MG63 (cell line): ENCODE data around the gene SPNS3. TPM values are rescaled to one million over a fixed set of nuclear protein-coding genes. Genes with fewer than 3 reads are reported as not detected.
A peak's percentile ranks its signal among the peaks of the same experiment; 100 is the strongest.

ENCODE experiments used
- DNase-seq: peaks from one replicate; pipeline ENCODE4 v3.0.0-alpha.2; 2020
- H3K27me3 ChIP-seq: fragments of 250-450 bp; sonication (Bioruptor Pico); 2 replicates; pipeline ENCODE4 v1.5.1; 2020; ENCODE audit warnings: mild to moderate bottlenecking, moderate library complexity
- H3K36me3 ChIP-seq: fragments of 250-450 bp; sonication (Bioruptor Pico); 2 replicates; pipeline ENCODE4 v1.5.1; 2020; ENCODE audit warnings: mild to moderate bottlenecking, moderate library complexity
- H3K4me3 ChIP-seq: fragments of 250-450 bp; sonication (Bioruptor Pico); 2 replicates; pipeline ENCODE4 v1.5.1; 2020; ENCODE audit warnings: mild to moderate bottlenecking, moderate library complexity
- H3K9me3 ChIP-seq: fragments of 250-450 bp; sonication (Bioruptor Pico); 2 replicates; pipeline ENCODE4 v1.5.1; 2020; ENCODE audit warnings: mild to moderate bottlenecking, moderate library complexity
- total RNA-seq: library from RNA; depleted of rRNA; stranded (reverse); fragments of >200 nt; shearing (Covaris generic); gene quantifications from 2 replicates; pipeline ENCODE4 v1.2.3, GENCODE V29; 2014; ENCODE audit warnings: low replicate concordance

The SPNS3 gene
- total RNA-seq, 1 experiment from 2014 or later = 1.3 TPM

DNA sequence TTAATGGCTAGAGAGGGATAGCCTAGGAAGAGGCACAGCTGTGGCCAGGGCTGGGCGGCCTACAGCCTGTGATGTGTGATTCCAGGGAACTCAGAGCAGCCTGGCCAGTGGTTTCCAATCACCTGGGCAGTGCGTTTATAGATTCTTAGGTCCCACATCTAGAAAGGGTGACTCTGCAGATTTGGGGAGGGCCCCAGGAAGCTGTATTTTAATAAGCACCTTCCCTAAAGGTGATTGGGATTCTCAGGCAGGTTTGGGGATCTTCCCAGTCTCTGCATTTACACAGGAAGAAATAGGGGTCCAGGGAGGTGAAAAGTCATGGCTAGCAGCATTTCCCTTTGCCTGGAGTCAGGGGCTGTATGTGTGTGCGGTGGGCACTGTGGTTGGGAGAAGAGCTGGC lies 74.5 kb downstream of the SPNS3 start:
- Histone ChIP-seq H3K36me3 (no peaks in the 10 kb centered on the region), H3K9me3 (no peaks in the 10 kb centered on the region), H3K4me3 (no peak overlapping the region), H3K27me3 (no peaks in the 10 kb centered on the region)
- no peak for DNase-seq

DNA sequence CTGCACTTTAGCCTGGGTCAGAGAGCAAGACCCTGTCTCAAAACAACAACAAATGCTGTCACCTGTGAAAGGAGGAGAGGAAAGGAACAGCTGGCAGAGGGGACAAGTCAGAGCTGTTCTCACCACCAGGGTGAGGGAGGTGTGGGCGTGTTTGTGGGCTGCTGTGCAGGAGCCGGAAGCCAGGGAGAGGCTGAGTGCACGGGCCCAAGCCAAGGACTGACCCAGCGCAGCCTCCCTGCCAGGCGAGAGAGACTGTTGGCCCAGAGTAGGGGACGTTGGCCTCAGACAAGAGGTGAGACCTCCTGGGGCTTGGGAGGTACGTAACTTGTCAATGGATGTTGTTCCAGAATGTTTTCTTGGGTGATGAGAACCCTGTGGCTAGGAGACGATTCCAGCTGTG lies 75.7 kb downstream of the SPNS3 start:
- no peak for DNase-seq
- H3K9me3 ChIP-seq = no peaks in the 10 kb centered on the region
- H3K27me3 ChIP-seq = no peaks in the 10 kb centered on the region
- H3K4me3 ChIP-seq = no peak overlapping the region
- no peaks in the 10 kb centered on the region for H3K36me3 ChIP-seq

DNA sequence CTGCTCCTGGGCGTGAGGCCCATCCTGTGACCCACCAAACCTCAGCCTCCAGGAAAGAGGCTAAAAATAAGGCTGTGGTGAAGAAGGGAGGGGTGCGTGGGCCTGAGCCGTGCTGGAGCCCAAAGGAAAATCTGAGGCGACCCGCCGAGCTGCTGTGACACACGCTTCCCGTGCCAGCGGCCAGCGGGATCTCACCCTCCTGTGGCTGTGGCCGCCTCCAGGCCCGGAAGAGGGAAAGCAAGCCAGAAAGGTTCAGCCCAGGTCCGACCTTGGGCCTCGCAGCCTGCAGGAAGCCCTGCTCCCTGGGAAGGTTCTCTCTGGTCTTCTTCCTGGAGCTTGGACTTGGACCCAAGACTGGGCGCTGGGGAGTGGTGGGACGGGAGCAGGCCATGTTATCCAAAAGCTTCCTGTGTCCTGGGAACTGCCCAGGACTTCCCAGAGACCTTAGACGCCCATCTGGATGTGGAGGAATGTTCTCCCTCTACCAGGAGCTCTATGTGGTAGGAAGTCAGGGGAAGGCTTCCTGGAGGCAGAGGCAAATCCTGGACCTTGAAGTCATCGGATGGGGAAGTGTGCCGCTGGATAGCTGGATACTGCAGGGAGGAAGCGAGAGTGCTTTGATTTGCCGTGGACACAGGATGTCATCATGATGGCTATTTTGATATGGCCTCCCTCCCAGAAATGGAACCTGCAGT lies 76.3 kb downstream of the SPNS3 start:
- no peaks in the 10 kb centered on the region for H3K9me3 ChIP-seq
- DNase-seq = no peak
- H3K36me3 ChIP-seq = no peaks in the 10 kb centered on the region
- no peaks in the 10 kb centered on the region for H3K27me3 ChIP-seq
- H3K4me3 ChIP-seq = no peak overlapping the region

DNA sequence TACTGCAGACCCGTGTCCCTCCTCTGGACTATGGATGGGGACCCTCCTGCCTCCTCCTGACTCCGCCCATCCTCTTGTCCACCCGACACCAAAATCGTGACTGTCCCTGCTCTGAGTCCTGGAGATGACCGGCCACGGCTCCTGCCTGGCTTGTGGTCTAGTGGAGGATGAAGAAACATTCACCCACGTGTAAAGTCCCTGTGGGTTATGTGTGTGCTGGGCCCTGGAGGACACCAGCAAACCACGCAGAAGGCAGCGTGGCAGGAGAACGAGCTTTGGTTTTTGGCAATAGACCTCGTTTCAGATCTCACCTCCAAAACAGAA lies 76.8 kb downstream of the SPNS3 start:
- Histone ChIP-seq H3K27me3 (no peaks in the 10 kb centered on the region), H3K36me3 (no peaks in the 10 kb centered on the region), H3K4me3 (no peak overlapping the region), H3K9me3 (no peaks in the 10 kb centered on the region)
- DNase-seq = no peak

DNA sequence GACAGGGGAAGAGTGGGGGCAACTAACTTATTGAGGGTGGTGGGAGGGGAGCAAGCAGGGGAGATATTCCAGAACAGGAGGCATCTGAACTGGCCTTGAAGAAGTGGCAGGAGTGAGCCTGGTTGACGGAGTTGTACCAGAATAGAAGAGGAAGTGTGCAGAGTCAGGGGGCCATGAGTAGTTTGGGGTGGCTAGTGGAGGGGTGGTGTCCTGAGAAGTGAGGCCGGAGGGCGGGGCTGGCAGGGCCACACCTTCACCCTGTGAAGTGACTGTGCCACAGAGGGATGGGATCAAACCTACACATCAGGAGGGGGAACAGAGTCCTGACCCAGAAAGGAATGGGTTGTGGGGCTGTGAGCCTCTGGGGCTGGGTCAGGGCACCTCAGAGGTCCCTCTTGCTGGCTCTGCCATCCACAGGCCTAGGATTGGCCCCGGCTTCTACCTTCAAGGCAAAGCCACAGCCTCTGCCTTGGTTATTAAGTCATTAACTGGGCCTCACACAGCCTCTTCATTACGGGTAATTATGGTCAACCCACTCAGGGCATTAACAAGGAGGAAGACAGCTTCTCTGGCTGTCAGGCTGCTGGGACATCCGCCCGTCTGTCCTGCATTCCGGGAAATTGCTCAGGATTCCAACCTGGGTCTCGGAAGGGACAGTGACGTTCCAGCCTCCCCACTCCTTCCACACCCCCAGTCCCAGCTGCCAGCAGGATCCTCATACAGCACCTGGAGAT lies 77.6 kb downstream of the SPNS3 start:
- DNase-seq = no peak
- no peaks in the 10 kb centered on the region for H3K27me3 ChIP-seq
- H3K36me3 ChIP-seq = no peaks in the 10 kb centered on the region
- no peaks in the 10 kb centered on the region for H3K9me3 ChIP-seq
- no peak overlapping the region for H3K4me3 ChIP-seq

DNA sequence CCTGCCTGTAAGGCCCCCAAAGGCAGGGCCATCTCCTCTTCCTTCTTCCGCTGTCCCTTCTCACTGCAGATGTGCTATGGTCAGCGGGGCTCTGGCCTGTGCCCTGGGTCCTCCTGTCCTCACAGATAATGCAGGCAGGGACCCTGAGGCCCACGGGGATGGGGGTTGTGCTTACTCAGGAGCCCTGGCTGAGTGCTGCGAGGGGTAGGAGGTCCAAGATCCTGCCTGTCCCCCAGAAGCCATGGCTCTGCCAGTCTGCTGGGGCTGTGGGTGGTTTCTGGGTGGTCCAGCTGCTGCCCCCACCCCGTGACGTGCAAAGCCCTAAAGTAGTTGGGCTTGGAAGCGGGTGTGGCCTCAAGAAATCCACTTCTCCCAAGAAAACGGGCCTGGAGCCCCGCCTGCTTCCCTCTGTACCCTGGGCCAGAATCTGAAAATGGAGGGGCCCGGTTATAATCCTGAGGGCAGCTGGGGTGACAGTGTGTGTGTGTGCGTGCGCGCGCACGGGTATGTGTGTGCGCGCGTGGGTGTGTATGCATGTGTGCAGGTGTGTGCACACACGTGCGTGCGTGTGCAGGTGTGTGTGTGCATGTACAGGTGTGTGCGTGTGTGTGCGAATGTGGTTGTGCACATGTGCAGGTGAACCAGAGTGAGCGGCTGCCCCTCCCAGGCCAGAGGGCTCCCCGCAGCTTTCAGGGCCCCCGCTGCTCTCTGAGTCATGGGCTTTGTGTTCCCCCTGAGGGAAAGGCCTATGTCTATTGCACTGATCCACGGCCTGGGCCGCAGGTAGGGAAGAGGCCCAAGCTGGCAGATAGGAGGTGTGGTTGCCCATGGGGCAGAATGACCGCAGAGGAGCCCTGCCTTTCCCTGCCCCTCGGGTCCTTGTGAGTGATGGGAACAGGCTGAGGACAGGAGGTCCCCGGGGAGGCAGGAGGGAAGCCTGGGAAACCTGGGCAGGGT lies 78.7 kb downstream of the SPNS3 start:
- Histone ChIP-seq H3K4me3 (no peak overlapping the region), H3K27me3 (no peaks in the 10 kb centered on the region), H3K9me3 (no peaks in the 10 kb centered on the region), H3K36me3 (no peaks in the 10 kb centered on the region)
- DNase-seq = no peak

DNA sequence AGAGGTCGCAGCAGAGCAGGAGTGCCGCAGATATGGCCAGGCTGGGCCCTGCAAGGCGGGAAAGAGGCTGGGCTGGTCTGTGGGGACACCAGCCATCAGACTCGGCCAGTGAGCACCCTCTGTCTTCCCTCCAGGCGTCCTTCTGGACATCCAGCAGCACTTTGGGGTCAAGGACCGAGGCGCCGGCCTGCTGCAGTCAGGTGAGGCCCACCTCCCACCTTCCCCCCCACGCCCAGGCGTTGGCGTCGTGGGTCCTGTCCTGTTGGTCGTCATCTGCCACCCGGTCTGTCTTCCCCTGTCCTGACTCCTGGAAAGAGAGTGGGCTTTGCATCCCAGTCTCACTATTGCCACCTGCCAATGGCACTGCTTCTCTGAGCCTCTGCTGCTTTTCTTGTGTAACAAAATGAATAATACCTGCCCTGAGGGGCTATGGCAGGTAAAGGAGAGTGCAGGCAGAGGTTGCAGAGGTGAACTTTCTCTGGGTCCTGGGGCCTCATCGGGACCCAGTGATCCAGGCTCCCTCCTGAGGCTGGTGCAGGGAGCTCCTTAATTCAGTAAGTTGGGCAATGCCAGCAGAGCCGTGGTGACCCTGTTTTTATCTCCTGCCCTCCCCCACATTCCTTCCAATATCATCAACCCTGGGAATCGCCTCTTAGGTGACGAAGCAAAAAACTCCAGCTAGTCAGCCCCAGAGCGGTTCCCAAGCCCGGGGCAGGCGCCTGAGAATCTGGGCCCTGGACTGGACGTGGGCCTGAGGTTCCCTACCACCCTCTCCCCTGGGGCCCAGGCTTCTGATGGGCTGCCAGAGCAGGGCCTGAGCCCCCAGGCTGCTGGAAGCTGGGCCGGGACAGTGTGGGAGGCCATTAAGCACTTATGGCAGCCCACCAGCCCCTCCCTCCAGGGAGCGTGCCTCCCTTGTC lies 79.6 kb downstream of the SPNS3 start:
- H3K27me3 ChIP-seq = no peaks in the 10 kb centered on the region
- DNase-seq = no peak
- H3K36me3 ChIP-seq = no peaks in the 10 kb centered on the region
- H3K9me3 ChIP-seq = no peaks in the 10 kb centered on the region
- H3K4me3 ChIP-seq = no peak overlapping the region

DNA sequence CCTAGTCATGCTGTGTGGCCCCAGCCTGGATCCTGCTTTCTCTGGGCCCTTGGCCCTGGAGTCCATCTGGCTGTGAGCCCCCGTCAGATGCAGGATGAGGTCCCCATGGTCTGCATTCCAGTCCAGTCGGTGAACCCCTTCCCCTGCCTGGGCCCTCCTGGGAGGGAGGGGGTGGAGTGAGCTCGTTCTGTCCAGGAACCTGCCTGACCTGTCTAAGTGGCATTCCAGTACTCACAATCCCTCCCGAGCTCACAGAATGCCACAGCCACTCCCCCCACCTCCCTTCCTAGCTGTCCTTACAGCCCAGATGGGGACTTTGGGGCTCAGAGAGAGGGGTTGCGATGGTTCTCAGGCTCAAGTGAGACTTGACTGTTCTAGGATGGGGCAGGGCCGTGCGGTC lies 80.5 kb downstream of the SPNS3 start:
- Histone ChIP-seq H3K36me3 (no peaks in the 10 kb centered on the region), H3K4me3 (no peak overlapping the region), H3K27me3 (no peaks in the 10 kb centered on the region), H3K9me3 (no peaks in the 10 kb centered on the region)
- DNase-seq = no peak

DNA sequence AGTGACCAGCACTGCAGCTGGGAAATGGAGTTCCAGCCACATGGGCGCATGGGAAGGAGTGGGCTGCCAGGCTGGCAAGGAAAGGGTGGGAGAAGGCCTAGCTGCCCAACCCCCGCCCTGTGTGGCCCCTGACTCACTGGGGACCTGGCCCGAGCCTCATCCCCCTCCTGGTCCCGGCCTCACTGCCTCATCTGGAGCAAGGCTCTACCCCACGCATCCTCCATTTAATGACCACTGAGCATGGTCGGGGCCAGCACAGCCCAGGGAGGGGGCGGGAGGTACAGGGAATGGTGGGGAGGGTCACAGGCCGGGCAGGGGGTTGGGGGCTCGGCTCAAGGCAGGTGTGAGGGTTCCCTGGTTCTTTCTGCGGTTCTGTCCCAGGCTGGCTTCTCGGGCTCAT lies 81.0 kb downstream of the SPNS3 start:
- Histone ChIP-seq H3K4me3 (no peak overlapping the region), H3K36me3 (no peaks in the 10 kb centered on the region), H3K27me3 (no peaks in the 10 kb centered on the region), H3K9me3 (no peaks in the 10 kb centered on the region)
- no peak for DNase-seq

DNA sequence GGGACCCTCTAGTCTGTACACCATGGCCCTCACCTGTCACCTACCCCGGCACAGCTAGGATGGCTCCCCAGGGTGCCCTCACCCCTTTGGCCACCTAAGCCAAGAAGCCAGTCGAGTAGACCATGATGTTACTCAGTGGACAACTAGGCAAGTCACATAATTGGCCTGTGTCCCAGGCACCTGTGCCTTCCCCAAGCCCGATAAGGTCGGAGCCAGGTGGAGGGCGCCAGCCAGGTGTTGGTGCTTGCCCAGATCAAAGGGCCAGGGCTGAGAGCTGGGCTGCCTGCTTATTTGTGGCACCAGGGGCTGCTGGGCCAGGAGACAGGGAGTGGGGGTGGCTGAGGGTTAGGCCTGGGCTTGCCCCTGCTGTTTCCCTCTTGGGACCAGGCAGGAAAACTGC lies 81.8 kb downstream of the SPNS3 start:
- no peaks in the 10 kb centered on the region for H3K9me3 ChIP-seq
- no peaks in the 10 kb centered on the region for H3K36me3 ChIP-seq
- H3K4me3 ChIP-seq = no peak overlapping the region
- H3K27me3 ChIP-seq = no peaks in the 10 kb centered on the region
- DNase-seq = no peak

DNA sequence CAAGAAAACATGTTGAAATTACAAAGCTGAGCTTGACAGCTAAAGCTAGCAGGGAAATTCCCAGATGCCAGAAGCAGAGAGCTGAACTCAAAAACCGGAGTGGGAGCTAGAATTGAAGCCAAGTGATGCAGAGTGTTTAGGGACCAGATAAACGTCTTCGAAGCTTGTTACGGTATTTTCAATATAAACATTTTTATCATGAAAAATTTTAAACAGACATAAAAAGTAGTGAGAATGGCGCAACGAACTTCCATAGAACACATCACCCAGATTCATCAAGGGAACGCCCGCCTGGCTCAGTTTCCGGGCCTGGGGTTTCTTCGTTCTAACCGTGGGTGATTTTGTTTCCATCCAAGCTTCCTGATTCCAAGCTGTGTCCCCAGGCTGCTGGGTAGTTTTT lies 83.0 kb downstream of the SPNS3 start:
- no peak overlapping the region for H3K4me3 ChIP-seq
- H3K36me3 ChIP-seq = no peaks in the 10 kb centered on the region
- H3K9me3 ChIP-seq = no peaks in the 10 kb centered on the region
- H3K27me3 ChIP-seq = no peaks in the 10 kb centered on the region
- no peak for DNase-seq

DNA sequence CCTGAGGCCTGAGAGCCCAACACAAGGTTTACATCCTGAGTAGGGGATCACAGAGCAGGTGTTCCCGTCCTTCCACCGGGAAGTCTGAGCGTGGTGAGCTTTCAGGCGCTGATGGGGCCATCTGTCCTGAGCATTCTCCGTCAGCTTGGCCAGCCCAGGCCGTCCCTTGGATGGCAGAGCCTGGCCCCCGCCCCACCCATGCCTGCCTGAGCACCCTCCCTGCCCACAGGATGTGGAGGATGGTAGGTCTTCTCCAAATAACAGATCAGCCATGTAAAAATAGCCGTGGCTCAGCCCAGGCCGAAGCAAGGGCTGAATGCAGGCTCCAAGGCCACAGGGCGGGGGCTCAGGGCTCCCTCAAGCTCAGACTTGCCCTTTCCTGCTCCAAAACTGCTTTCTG lies 85.2 kb downstream of the SPNS3 start:
- Histone ChIP-seq H3K9me3 (no peaks in the 10 kb centered on the region), H3K4me3 (no peak overlapping the region)

DNA sequence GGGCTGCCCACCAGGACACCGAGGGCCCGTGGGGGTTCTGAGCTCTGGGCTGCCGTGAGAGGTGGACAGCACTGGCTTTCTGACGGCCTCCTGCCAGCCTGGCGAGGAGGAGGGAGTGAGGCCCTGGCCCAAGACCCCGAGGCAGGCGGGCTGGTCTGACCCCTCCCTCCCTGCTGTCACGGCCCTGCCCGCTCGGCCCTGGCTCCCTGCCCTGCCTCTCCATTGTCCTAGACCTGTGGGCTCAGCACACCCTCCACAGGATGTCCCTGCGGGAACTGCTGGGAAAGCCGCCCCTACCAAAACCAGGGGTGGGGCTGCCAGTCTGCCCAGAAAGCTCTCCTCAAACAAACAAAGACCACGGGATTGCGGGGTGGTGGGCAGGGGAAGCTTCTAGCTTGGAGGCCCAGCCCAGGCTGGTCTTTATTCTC lies 85.6 kb downstream of the SPNS3 start:
- Histone ChIP-seq H3K27me3 (no peaks in the 10 kb centered on the region), H3K36me3 (no peaks in the 10 kb centered on the region), H3K4me3 (no peak overlapping the region), H3K9me3 (no peaks in the 10 kb centered on the region)
- no peak for DNase-seq

More for the DNA sequence above, 85.2 kb downstream of the SPNS3 start:
- Histone ChIP-seq H3K36me3 (no peaks in the 10 kb centered on the region), H3K27me3 (no peaks in the 10 kb centered on the region)
- no peak for DNase-seq

DNA sequence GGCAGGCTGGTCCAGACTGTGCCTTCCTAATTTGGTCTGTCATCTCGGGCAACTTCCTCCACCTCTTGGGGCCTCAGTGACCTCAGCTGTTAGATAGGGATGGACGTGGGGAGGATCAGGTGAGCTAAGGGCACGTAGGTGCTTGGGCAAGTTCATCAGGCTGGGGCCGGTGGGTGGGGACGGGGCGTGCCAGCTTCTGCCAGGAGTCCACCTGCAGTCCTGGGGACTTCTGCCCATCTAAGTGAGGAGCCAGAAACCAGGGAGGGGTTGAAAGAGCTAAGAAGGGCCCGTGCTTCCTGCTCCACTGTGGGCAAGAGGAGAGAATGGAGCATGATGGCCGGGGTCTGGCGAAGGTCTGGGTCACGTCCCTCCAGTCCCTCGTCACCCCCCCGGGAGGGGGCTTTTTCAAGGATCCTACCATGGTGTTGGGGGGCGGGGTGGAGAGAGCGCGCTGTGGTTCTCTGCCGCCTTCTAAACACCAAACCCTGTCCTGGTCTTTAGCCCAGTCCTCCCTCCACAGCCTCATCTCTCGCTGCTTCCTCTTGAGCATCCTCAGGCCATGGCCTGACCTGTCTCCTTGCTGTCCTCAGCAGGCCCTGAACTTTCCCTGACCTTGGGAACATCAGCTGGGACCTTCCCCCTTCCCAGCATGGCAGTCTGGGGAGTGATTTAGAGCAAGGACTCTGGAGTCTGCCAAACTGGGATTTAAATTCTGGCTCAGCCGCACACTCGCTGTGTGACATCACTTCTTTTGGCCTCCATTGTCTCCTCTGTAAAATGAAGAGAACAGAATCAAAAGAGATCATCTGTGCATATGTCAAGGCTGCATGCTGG lies 86.5 kb downstream of the SPNS3 start:
- peak; percentile 77 for DNase-seq
- Histone ChIP-seq H3K4me3 (no peak overlapping the region), H3K9me3 (no peaks in the 10 kb centered on the region)

DNA sequence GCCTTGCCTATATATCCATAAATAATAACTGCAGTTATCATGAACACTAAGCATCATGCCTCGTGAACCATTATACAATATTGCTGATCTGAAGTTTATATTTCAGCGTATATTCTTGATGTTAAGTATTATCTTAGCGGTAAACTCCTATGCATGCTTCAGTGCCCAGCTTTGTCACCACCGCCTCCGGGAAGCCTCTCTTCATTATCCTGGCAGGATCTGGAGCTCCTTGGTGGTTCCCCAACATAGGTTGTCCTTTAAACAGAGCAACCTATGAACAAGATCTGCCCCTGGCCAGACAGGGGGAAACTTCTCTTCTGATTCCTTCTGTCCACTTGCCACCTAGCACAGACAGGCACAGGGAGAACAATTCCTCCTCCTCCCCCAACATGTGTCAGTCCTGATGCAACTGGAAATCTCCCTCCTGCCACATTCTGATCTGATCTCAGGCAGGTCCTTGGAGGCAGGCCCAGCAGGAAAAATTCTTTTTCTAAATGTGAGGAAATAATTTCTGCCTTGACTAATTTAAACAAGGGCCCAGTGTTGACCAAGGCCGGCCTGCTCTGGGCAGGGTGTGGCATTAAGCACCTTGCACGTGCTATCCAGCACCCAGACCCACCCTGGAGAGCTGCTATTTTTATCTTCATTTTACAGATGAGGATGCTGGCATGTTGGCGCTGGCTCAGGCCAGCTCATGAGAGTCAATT lies 87.3 kb downstream of the SPNS3 start:
- DNase-seq = peak; percentile 80
- no peaks in the 10 kb centered on the region for H3K36me3 ChIP-seq

More for the DNA sequence above, 86.5 kb downstream of the SPNS3 start:
- H3K36me3 ChIP-seq = no peaks in the 10 kb centered on the region
- H3K27me3 ChIP-seq = no peaks in the 10 kb centered on the region

More for the DNA sequence above, 87.3 kb downstream of the SPNS3 start:
- no peaks in the 10 kb centered on the region for H3K9me3 ChIP-seq
- H3K27me3 ChIP-seq = no peaks in the 10 kb centered on the region
- no peak overlapping the region for H3K4me3 ChIP-seq
